Stimulated activated CD8-positive, alpha-beta memory T cell treated with anti-CD3 and anti-CD28 coated beads, Interleukin-2, amount 100 ng/mL, for 48 hours (primary cell): ENCODE data around the gene USP34.

Experiments used
- DNase-seq, 2 donors: peaks; one replicate each; pipeline ENCODE4 v3.0.0-alpha.2; 2020; ENCODE audit warnings: low read depth in 2 of 2

USP34 gene

GRCh38 chr2:61376211-61376610 is 94.7 kb downstream of the USP34 start:
- DNase-seq = no peak

- DNase-seq = no peak
These were observed 99.9 kb downstream of the USP34 start for GRCh38 chr2:61371027-61371426.

GRCh38 chr2:61368687-61369665 is 101.9 kb downstream of the USP34 start:
- DNase-seq = peak in 1 of 2 donors; percentile 7

GRCh38 chr2:61367177-61367576 is 103.7 kb downstream of the USP34 start:
- DNase-seq = no peak

DNA sequence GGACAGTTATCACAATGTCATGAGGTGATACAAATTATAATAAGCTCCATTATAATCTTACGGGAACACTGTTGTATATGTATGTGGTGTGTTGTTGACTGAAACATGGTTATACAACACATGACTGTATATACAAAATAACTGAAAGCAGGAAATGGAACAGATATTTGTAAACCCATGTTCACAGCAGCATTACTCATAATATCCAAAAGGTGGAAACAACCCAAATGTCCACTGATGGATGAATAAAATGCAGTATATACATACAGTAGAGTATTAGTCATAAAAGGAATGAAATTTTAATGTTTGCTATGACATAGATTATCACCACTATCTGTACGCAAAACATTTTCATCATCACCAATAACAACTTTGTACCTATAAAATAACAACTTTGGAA is 107.3 kb downstream of the USP34 start:
- DNase-seq = no peak

GRCh38 chr2:61362873-61363272 is 108.0 kb downstream of the USP34 start:
- DNase-seq = no peak

- DNase-seq = no peak
These were observed 109.8 kb downstream of the USP34 start for GRCh38 chr2:61361068-61361467.

GRCh38 chr2:61359058-61359457 is 111.8 kb downstream of the USP34 start:
- no peak for DNase-seq

GRCh38 chr2:61357681-61358080 is 113.2 kb downstream of the USP34 start:
- DNase-seq = no peak

- no peak for DNase-seq
These were observed 113.9 kb downstream of the USP34 start for GRCh38 chr2:61356958-61357350.

GRCh38 chr2:61356261-61356957 is 114.5 kb downstream of the USP34 start:
- DNase-seq = no peak

- no peak for DNase-seq
These were observed 116.2 kb downstream of the USP34 start for GRCh38 chr2:61354543-61355197.

DNA sequence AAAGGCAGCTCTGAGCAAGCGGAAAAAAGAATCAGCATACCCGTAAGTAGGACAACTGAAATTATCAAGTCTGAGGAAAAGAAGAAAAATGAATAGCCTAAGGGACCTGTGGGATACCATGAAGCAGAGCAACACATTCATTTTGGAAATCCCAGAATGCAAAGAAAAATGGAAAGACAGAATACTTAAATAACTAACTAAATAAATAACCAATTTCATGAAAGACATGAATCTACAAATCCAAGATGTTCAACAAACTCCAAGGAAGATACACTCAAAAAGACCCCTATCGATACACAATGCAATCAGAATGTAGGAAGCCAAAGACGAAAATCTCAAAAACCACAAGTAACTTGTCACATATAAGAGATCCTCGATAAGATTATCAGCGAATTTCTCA is 117.0 kb downstream of the USP34 start:
- no peak for DNase-seq

DNA sequence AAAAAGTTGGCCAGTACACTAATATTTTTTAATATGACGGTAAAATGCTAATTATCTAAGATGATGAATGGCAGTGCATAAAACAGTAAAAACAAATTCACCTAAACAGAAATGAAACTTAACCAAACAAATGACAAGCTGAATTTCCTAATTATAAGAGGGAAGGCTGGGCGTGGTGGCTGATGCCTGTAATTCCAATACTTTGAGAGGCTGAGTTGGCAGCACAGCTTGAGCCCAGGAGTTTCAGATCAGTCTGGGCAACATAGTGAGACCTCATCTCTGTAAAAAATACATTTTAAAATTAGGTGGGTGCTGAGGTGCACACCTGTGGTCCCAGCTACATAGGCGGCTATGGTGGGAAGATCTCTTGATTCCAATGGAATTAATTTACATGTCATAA is 120.1 kb downstream of the USP34 start:
- no peak for DNase-seq

- no peak for DNase-seq
These were observed 127.7 kb downstream of the USP34 start for GRCh38 chr2:61343141-61343540.

GRCh38 chr2:61340242-61340641 is 130.6 kb downstream of the USP34 start:
- no peak for DNase-seq

- DNase-seq = no peak
These were observed 132.4 kb downstream of the USP34 start for GRCh38 chr2:61338447-61338846.

DNA sequence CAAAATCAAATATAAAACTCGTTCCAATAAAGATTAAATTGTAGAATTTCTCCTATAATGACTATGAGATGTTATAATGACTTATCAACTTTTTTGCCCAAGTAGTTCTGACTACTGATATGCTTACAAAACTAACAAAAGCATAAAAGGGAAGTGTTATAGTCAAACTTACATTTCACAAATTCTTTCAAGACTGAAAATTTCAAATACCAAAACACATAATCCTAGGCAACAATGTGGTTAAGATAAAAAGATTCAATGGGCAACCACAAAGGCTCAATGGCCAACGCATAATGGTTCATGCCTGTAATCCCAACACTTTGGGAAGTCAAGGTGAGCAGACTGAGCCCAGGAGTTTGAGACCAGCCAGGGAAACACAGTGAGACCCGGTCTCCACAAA is 135.7 kb downstream of the USP34 start:
- no peak for DNase-seq

- DNase-seq = no peak
These were observed 136.4 kb downstream of the USP34 start for GRCh38 chr2:61334466-61334865.

- no peak for DNase-seq
These were observed 142.1 kb downstream of the USP34 start for GRCh38 chr2:61328707-61329251.

DNA sequence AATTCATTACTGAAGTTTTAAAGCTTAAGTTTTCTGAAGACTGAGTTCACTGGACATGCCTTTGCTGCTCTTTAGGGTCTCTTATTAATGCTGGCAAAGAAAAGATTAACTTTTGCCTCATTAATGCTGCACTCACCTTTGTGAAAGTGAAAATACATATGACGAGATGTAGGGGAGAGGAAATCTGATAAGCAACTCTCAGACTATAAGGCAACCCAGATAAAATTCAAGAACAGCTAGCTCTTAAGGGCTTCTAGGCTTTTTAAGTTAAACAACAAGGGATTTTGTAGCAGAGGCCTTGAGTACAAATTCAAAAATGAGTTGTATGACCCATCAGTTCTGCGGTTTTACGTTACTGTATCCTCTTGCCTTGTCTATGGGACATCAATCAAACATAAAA is 143.7 kb downstream of the USP34 start:
- DNase-seq = no peak

- no peak for DNase-seq
These were observed 144.5 kb downstream of the USP34 start for GRCh38 chr2:61326423-61326822.
